ENCODE measurements around the gene DHX36.

DNA sequence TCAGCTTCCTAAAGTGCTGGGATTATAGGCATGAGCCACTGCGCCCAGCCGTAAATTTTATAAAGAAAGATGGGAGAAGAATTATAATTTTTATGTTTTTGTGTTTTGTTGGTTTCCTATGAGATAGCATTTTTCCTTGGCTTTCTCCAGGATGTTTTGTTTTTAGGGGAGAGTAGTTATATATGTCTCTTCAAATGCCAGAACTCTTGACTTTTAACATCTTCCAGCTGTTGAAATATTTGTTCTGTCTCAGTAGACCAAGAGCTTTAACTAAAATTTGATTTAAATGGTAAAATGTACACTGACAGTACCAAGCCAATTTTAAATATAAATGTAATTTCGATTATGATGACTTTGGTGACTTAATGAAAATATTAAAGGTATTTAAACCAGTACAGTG lies 96.8 kb downstream of the DHX36 start:
- TF ChIP-seq, protein P1, sequence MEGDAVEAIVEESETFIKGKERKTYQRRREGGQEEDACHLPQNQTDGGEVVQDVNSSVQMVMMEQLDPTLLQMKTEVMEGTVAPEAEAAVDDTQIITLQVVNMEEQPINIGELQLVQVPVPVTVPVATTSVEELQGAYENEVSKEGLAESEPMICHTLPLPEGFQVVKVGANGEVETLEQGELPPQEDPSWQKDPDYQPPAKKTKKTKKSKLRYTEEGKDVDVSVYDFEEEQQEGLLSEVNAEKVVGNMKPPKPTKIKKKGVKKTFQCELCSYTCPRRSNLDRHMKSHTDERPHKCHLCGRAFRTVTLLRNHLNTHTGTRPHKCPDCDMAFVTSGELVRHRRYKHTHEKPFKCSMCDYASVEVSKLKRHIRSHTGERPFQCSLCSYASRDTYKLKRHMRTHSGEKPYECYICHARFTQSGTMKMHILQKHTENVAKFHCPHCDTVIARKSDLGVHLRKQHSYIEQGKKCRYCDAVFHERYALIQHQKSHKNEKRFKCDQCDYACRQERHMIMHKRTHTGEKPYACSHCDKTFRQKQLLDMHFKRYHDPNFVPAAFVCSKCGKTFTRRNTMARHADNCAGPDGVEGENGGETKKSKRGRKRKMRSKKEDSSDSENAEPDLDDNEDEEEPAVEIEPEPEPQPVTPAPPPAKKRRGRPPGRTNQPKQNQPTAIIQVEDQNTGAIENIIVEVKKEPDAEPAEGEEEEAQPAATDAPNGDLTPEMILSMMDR (IDR thresholded peaks at IDR 0.05), result no peak
- no peak for TF ChIP-seq POLR2A (IDR thresholded peaks at IDR 0.05)

Measured in adrenal gland (tissue), 5 donors.